ENCODE measurements around the gene FGA. TPM values are rescaled to one million over a fixed set of nuclear protein-coding genes. Genes with fewer than 3 reads are reported as not detected.

The FGA gene
- total and polyA plus RNA-seq, 10 of the 15 experiments (the other 5 are each of a cell fraction or from before 2014, with no cell fraction given): 3.6 TPM; not detected in 9

- no peak for DNase-seq (ENCODE audit: low read depth, low spot score)
- RAD21 ChIA-PET (ENCODE audit: unreplicated experiment): no interaction called here
- no peak overlapping the region for H2AFZ ChIP-seq (ENCODE audit: control insufficient read depth, low read depth, low read length)
- no peaks in the 10 kb centered on the region for H4K20me1 ChIP-seq (ENCODE audit: control insufficient read depth, insufficient read depth)
- H3K9me3 ChIP-seq (replicated peaks; ENCODE audit: control insufficient read depth, insufficient read depth, low read length): no peaks in the 10 kb centered on the region
- intact Hi-C loops (cut with micrococcal nuclease; ENCODE audit: unreplicated experiment): no loop called here
- WGBS (ENCODE audit: insufficient coverage, insufficient replicate concordance, low lambda C conversion rate, missing lambda C conversion rate): 45% methylated on average over 3 of the region's 3 CpGs
- H3K27ac ChIP-seq (ENCODE audit: control insufficient read depth, insufficient read depth): no peak overlapping the region
- POLR2A ChIA-PET: no interaction called here
- H3K9ac ChIP-seq (ENCODE audit: control insufficient read depth, insufficient read depth, low read length): no peak overlapping the region
- no peak overlapping the region for H3K4me2 ChIP-seq (ENCODE audit: control insufficient read depth, insufficient read depth)
- in situ Hi-C loops (cut with MboI): no loop called here
- CTCF ChIA-PET: no interaction called here
- ATAC-seq: no peak
- no peaks in the 10 kb centered on the region for H3K36me3 ChIP-seq (ENCODE audit: control insufficient read depth in 2 of 2, insufficient read depth in 2 of 2, low read length in 1 of 2)
- no peaks in the 10 kb centered on the region for H3K79me2 ChIP-seq (ENCODE audit: control insufficient read depth, insufficient read depth, low read length)
- no peaks in the 10 kb centered on the region for H3K4me1 ChIP-seq (ENCODE audit: control insufficient read depth, insufficient read depth, low read length)
- SMC1A ChIA-PET (ENCODE audit: uncharacterized antibody, unreplicated experiment): no interaction called here
- H3K4me3 ChIP-seq: no peak overlapping the region
- BruUV-seq (replicated peaks): no TSS peak
- FAIRE-seq: no peak
- no peaks in the 10 kb centered on the region; a peak in 1 of 4 replicates for H3K27me3 ChIP-seq (replicated peaks in 1 of 2; ENCODE audit: control insufficient read depth in 2 of 2, insufficient read depth in 2 of 2, low read length in 1 of 2)
- TF ChIP-seq SMAD1 (IDR thresholded peaks at IDR 0.05; ENCODE audit: low read depth, partially characterized antibody) (no peak), BCL3 (IDR thresholded peaks at IDR 0.05; ENCODE audit: borderline replicate concordance, insufficient read depth, low read depth, low read length, poor library complexity, severe bottlenecking) (no peak), POLR2A (IDR thresholded peaks at IDR 0.05; ENCODE audit: low read depth, low read length) (no peak), KAT2A (conservative IDR thresholded peaks at IDR 0.05; ENCODE audit: control insufficient read depth, low read depth, low read length) (no peak), ZNF384 (IDR thresholded peaks at IDR 0.05; ENCODE audit: borderline replicate concordance, low read depth, low read length) (no peak), NKRF (conservative IDR thresholded peaks at IDR 0.05) (no peak)
Measured at GRCh38 chr4:154583230-154583629, 7.3 kb downstream of the FGA start.

Data from GM12878 (cell line).